ENCODE data around the gene HECA. TPM values are rescaled to one million over a fixed set of nuclear protein-coding genes. Genes with fewer than 3 reads are reported as not detected.

HECA gene
- total RNA-seq, 1 donor from 2014 or later: 39.7 TPM

DNA sequence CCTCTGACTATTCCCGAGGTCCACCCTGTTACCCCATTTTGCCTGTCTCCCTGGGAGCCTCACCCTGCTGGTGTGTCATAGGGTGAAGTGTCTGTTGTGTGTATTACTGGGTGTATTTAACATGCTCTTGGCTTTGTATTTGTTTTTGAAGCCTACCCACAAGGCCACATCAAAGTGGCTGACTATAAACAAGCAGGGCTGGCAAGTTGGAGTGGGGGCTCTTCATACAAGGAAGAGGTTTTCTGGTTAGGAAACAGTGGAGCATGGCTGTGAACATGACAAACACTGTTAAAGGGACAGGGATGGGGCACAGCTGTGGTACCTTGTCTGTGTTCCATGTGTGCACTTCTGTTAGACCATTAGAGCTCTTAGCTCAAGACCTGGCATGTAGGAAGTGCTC, 26.3 kb downstream of the HECA start:
- DNase-seq: no peak

DNA sequence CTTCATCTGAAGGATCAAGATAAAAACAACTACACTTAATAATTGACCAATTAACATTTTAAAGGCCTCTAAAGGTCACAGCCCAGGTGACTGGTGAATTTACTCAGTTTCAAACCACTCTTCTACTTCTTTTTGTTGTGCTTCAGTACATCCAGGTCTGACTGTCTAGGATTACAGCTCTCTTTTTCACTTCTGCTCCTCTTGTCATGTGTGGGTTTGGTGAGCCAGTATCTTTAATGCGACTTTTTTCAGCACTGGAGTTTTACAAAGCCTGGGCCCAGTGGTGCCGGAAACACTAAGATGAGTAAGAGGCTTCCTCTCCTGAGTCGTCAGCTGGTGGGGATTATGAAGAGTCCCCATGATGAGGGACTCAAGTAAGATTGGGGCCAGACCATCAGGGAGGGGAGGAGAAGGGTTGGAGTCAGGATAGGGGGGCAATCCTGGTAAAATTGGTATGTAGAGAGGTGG, 27.0 kb downstream of the HECA start:
- DNase-seq: no peak

DNA sequence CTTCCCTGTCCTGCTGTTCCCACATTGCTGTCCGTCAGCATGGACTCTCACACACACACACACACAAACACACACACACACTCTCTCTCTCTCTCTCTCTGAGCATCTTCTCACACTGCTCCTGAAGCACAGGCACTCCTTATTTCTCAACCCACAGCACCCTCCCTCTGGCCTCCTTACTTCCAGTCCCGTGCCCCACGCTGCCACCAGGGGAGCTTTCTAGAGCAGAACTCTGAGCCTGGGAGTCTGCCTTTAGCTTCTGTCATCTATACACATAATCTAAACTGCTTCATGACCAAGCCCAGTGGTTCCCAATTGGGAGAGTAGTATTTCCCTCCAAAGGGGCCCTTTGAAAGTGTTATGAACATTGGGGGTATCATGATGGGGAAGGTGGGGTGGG, 29.1 kb downstream of the HECA start:
- DNase-seq: no peak

DNA sequence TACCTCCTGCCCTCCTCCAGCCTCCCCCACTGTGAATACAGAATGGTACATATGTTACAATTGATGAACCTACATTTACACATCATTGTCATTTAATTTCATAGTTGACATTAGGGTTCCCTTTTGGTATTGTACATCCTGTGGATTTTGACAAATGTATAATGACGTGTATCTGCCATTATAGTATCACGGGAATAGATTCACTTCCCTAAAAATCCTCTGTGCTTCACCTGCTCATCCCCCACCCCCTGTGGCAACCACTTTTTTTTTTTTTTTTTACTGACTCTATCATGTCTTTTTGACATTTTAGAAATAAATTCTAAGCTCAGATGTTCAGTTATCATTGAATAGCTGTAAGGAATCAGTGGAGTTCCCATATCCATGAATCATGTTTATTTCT, 30.4 kb downstream of the HECA start:
- no peak for DNase-seq

DNA sequence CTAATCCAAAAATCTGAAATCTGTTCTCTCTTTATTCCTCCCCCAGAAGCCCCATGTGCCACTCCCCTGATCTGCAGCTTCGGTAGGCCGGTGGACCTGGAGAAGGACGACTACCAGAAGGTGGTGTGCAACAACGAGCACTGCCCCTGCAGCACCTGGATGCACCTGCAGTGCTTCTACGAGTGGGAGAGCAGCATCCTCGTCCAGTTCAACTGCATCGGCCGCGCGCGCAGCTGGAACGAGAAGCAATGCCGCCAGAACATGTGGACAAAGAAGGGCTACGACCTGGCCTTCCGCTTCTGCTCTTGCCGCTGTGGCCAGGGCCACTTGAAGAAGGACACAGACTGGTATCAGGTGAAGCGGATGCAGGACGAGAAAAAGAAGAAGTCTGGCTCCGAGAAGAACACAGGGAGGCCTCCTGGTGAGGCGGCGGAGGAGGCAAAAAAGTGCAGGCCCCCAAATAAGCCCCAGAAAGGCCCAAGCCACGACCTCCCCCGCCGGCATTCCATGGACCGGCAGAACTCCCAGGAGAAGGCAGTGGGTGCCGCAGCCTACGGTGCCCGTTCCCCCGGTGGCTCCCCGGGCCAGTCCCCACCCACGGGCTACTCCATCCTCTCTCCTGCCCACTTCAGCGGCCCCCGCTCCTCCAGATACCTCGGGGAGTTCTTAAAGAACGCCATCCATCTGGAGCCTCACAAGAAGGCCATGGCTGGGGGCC, 31.5 kb downstream of the HECA start:
- no peak for DNase-seq

DNA sequence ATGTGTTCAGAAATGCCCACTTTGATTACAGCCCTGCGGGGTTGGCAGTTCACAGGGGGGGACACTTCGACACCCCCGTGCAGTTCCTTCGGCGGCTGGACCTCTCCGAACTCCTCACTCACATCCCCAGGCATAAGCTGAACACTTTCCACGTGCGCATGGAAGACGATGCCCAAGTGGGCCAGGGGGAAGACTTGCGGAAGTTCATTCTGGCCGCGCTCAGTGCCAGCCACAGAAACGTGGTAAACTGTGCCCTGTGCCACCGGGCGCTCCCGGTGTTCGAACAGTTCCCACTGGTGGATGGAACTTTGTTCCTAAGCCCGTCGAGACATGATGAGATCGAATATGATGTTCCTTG, 32.1 kb downstream of the HECA start:
- no peak for DNase-seq

DNA sequence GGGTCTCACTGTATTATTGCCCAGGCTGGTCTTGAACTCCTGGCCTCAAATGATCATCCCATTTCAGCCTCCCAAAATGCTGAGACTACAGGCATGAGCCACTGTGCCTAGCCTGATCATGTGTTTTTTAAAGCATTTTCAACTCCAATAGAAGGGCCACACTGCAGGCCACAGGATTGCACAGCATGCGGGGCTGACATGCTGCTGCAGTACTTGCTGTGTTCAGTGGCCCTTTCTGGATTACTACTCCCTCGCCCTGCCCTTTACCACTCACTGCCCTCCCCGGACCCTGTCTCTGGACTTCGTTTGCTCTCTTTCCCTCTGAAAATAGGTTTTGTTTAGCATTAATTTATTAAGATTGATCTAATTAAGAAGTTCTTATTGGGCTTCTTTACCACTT, 37.3 kb downstream of the HECA start:
- DNase-seq: no peak

DNA sequence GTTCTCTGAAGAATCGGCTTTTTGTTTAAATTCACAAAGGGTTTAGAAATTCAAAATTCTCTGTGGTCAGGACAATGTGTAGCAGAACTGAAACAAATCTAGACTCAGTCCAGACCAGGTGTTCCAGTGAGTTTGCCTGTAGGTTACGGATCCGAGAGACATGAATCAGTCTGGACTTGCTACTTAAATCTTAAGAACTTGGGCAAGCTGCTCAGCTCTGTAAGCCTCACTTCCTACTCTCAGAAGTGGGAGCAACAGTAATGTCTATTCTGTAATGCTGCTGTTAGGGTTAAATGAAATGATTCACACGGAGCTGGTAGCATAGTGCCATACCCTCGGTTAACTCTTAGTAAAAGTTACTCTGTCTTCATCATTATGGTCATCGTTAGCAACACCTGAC, 37.7 kb downstream of the HECA start:
- DNase-seq: no peak

DNA sequence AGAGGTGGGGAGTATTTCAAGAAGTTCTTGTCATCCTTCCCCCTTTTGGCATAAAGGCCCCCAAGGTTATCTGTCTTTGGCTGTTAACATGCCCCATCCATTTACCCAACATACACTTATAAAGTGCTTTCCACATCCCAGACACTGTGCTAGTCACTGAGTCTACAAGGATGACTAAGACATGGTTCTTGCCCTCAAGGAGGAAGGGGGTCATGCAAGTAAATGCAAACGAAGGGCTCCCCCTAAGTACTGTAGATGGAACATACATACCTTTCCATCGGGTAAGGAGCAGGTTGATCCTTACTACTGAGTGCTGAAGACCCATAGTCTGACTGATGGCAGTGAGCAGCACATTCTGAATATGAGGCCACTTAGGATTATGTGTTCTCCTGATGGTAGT, 38.3 kb downstream of the HECA start:
- DNase-seq: no peak

DNA sequence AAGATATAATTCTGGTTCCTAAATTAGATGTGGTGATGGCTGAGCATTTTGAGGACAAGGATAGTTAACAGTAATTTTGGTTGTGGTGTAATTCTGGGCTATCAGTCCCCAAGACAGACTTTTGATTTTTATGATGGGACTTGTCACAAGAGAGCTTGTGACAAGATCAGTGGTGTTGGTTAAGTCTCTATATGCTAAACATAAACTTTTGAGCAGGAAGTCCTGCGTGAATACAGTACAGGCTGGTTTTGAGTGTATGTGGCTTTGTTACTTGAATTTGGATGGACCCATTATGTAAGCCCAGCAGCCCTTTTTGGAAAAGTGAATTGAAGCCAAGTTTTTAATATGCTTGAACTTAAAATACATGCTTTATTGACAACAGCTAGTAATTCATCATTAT, 38.9 kb downstream of the HECA start:
- DNase-seq: no peak

DNA sequence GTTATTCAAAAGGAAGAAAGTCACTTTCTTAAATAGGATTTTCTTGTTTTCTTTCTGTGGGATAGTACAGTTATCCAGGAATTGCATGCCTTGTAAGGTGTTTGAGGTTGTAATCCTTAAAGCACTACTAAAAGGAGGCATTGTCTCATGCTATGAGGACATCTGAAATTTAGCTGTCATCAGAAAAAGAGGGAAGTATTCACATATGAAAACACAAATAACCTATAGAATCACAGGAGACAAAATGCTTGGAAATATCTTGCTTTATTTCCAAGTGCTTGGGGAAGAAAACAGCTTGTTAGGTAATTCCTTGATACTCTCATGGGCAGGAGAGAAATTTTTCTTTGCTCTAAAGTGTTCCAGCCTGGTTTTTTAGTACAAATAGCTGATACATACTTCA, 40.1 kb downstream of the HECA start:
- no peak for DNase-seq

DNA sequence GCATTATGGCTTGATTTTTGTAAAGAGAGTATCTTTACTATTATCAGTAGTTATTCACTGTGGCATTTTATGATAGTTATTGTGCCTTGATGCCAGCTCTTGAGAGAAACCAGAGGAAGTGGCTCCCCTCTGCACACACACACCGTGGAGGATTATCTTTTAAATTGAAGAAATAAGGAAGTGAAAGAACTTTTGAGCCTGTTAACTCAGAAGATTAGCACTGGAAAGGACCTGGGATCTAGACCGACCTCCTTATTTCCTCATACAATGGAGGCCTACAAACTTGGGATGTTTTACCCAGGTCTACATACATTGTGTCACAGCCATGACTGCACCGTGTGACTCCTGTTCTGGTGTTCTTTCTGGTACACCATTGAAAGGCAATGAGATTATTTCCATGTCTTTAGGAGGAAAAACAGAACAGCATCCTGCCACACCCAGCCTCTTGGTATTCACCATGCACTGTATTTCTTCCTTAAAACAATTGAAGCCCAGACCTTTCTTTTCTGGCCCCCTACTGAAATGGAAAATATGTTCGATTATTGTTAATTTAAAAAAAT, 40.6 kb downstream of the HECA start:
- no peak for DNase-seq

DNA sequence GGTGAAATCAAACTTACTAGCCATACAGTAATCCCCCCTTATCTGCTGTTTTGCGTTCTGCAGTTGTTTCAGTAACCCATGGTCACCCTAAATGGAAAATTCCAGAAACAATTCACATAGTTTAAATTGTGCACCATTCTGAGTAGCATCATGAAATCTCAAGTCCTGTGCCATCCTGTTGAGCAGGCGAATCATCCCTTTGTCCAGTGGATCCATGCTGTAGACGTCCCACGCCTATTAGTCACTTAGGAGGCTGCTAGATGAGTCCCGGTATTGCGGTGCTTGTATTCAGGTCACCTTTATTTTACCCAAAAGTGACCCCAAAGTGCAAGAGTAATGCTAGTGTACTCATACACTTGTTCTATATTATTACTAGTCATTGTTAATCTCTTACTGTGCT, 46.4 kb downstream of the HECA start:
- DNase-seq: no peak

DNA sequence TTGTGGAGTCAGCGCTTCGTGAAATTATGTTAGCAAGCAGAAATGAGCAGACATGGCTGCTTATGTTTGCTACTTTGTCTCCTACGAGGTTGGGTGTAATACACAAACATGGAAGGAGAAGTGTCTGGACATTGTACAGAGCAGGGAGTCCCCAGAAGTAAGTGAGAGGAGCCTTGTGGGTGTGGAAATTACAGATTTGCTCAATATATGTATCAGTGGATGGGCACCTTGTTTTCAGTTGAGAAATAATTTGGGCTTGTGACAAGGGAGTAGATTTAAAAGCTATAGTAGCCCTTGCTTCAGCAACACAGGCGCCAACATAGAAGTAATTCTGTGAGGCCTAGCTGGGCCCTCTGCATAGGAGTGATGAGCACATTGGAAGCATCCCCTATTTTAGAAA, 49.2 kb downstream of the HECA start:
- DNase-seq: no peak

DNA sequence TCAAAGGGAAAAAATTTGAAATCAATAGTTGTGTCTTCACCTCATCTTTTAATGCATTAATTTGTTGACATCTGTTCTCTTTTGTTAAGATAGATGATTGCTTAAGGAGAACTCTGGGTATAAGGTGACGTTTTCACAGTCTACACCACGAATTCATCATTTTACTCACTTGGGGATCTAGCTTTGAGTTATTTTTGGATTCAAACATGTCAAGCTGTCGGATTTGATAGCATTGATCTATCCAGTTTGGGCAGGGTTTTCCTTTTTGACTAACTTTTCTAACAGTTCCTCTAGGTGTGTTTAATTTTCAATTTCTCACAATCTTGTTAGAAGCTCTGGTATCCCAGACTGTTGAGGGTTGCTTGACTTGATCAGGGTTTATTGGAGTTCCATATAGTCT, 49.6 kb downstream of the HECA start:
- DNase-seq: no peak

DNA sequence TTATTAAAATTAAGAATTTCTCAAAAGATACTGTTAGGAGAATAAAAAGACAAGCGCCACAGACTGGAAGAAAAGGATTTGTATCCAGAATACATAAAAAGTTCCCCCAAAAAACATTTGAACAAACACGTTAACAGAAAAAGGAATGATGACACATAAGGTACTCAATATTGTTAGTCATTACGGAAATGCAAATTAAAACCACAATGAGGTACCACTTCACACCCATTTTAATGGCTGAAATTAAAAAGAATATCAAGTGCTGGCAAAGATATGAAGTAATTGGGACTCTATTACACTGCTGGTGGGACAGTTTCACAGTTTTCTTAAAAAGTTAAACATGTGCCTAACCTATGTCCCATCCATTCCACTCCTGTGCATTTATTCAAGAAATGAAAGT, 51.4 kb downstream of the HECA start:
- DNase-seq: no peak

DNA sequence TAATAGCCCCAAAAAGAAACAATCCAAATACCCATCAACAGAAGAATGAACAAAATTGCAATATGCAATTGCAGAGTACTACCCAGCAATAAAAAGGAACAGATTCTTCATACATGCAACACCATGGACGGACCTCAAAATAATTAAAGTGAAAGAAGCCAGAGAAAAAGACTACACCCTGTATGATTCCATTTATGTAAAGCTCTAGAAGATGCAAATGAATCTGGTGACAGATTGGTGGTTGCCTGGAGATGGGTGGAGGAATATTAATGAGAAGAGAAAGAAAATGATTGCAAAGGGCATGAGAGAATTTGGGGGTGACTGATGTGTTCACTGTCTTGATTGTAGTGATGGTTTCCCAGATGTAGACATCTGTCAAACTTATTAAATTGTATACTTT, 51.8 kb downstream of the HECA start:
- no peak for DNase-seq

DNA sequence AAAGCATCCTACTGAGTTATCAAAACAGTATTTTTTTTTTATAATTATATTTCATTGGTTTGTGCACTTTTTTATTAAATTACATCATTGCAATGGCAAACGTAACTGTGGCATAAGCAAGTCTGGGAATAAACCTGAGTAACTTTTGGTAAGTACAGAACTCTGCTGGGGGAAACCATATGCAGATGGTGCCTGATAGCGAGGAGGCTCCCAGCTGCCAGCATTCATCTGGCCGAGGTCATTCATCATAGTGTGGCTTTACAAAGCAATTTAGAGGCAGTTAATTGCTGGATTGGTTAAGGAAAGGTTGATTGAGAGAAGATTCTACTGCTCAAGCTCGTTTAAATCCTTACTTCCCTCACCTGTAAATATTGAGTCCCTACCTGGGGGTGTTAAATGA, 52.6 kb downstream of the HECA start:
- no peak for DNase-seq

DNA sequence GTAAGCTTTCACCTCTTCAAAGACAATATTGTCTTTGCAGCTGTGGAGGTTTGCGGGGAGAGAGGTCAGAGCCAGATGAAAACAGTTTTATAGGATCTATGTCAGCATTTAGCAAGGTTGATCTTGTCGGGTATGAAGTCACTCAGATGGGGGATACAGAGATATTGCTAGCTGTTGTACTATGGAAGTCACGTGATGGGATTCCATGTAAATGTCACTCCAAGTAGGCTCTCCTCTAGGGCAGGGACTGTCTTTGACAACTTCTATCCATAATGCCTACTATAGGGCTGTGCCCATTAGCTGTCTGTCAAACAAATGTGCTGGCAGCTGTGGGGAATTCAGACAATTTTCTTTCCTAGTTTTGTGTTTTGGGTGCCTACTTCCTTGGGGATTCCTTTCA, 54.8 kb downstream of the HECA start:
- no peak for DNase-seq

DNA sequence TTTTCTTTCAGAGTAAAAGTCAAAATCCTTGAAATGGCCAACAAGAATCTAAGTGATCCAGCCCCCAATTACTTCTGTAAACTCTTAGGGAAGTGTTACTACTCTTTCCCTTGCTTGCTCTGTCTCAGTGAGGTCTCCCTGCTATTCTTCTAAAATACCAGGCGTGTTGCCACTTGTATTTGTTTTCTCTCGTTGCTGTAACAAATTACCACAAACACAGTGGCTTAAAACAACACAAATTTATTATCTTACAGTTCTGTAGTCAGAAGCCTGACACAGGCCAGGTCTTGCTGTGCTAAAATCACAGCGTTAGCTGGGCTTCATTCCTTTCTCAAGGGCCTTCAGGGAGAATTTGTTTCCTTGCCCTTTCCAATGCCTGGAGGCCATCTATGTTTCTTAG, 59.9 kb downstream of the HECA start:
- DNase-seq: no peak

DNA sequence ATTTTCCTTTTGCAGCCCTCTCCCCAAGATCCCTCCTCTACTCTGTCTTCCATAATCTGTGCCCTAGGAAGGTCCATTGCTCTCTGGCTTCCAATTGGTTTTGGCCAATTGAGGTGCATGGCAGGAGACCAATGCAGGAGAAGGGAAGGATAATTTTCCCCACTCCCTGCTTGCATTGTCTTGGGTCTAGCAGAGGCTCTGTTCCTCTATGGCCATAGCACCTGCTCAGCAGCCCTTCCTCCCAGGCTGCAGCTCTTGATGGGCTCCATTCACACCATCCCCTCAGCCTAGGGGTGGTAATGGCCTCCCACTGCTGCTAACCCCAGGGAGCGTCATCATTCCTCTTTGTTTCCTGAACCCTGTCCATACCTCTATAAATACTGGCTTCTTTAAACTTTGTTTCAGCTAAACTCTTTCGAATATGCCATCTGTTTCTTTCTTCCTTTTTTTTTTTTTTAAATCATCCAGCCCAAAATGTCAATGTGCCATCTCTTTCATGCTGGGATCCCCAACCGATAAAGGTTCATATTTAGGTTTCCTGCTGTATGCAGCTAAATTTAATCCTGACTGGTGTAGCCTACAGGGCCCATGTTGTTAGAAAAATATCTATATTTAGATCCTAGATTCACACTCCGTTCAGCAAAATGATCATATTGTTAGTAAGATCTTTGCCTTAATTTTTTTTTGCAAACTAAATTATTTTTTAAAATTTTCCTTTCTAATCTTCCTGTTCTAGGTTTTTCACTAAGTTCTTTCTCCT, 63.8 kb downstream of the HECA start:
- no peak for DNase-seq

DNA sequence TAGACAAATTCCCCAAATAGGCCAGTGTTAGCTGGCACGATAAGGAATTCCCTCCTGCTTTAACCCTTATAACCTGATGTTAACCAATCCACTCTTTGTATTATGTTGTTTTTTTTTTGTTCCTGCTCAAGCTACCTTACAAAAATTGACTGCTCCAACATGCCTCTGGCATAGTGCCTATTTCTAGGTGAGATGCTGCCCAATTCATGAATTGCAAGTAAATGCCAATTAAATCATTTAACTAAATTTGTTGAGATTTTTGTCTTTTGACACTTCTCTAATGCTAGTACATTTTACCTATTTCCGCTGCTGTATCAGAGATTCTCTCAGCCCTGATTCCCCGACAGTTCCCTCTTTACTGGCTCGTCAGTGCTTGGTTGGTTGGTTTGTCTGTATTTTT, 66.5 kb downstream of the HECA start:
- no peak for DNase-seq

DNA sequence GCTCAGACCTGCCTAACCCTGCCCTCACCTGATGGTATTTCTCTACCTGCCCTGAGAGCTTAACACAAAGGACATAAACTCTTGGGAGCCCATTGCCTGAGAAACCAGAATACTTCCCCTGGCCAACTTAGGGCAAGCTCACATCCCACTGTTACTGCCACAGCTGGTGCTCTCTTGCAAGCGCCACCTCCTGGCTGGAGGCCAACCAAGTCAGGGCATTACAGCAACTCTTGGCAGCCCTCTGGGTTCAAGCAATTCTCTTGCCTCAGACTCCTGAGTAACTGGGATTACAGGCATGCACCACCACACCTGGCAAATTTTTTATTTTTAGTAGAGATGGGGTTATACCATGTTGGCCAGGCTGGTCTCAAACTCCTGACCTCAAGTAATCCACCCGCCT, 70.1 kb downstream of the HECA start:
- DNase-seq: no peak

DNA sequence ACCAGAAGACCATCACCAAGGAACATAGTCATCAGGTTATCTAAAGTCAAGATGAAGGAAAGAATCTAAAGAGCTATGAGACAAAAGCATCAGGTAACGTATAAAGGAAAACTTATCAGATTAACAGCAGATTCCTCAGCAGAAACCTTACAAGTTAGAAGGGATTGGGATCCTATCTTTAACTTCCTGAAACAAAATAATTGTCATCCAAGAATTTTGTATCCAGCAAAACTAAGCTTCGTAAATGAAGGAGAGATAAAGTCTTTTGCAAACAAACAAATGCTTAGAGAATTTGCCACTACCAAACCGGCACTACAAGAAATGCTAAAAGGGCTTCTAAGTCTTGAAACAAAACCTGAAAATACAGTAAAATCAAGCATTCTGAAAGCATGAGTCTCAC, 71.0 kb downstream of the HECA start:
- no peak for DNase-seq

All from skin of body (tissue), 2 donors.